NCI-H1436 (cell line): Measurements from ENCODE around the gene FOXK2.
"Not testable (repeated sequence)": the region's sequence is repeated elsewhere in the genome, so short reads cannot be mapped to it uniquely, and the experiment has no call there.

ENCODE experiments used
- DNase-seq: peaks from one replicate; lab custom pipeline; 2025; lab: John Stamatoyannopoulos, UW

FOXK2 gene

DNA sequence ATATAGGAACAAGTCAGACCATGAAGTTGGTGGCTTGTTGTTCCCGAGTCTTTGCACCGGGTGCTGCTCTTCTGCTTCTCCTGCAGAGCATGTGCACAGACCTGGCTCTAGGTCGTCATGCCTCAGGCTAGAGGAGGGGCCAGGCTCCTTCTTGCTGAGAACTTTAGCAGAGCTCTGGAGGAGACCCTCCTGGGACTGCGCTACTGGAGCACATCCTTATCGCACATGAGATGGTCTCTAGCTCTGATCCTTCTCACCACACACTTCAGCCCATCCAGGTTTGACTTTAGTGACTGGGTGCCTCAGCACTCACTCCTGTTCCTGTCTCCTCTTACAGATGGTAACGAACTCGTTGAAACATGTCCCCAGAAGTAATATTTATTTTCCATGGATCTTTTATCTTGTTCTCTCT is 14.9 kb downstream of the FOXK2 start:
- no peak for DNase-seq

- DNase-seq = no peak
Measured at GRCh38 chr17:82536512-82537201, 17.1 kb downstream of the FOXK2 start.

DNA sequence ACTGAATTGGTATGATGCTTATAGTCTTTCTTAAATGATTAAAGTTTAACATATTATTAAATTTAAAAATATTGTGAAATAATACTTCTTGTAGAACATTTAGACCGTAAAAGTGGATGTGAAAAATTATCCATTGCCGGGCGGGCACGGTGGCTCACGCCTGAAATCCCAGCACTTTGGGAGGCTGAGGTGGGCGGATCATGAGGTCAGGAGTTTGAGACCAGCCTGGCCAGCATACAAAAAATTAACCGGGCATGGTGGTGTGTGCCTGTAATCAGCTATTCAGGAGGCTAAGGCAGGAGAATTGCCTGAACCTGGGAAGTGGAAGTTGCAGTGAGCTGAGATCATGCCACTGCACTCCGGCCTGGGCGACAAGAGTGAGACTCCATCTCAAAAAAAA is 17.7 kb downstream of the FOXK2 start:
- DNase-seq = not testable (repeated sequence)

GRCh38 chr17:82539076-82539475 is 19.5 kb downstream of the FOXK2 start:
- not testable (repeated sequence) for DNase-seq

DNA sequence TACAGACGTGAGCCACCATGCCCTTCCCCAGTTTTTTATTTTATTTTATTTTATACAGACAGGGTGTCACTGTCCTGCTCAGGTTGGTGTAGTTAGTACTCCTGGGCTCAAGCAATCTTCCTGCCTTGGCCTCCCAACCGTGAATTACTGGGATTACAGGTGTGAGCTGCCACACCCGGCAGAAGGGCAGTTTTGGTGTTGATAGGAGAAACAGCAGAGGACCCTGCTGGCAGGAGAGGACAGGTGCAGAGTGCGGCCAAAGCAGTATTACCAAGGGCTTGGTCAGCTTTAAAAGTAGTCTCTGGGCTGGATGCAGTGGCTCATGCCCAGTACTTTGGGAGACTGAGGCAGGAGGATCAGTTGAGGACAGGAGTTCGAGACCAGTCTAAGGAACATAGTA is 22.9 kb downstream of the FOXK2 start:
- DNase-seq = no peak

DNA sequence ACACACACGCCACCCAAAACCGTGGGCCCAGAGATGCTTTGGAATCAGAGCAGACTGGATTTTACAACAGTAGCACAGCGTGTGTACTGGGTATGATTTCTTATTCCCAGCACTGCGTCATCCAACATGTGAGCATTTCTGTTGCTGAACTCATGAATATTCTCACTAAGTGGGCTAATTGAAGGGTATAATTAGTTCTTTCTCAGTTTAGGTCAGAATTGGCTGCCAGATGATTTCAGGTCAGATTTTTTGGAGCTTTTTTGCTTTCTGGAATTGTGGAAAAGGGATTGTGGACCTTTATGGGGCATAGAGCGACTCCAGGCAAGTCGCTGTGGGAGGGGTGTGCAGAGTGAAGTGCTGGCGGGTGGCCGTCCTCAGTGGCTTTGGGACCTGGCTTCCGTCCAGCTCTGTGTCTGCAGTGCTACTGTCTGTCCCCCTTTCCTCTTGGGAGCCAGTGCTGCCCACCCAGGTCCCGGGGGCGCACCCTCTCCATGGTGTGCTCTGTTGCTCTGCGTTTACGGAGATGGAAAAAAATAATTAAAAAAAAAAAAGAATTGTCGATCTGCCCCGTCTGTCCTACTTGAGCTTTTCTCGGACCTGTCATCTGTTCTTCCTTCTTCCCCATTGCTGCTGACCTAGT is 25.0 kb downstream of the FOXK2 start:
- DNase-seq = no peak

- no peak for DNase-seq
Measured at GRCh38 chr17:82545071-82545462, 25.5 kb downstream of the FOXK2 start.

DNA sequence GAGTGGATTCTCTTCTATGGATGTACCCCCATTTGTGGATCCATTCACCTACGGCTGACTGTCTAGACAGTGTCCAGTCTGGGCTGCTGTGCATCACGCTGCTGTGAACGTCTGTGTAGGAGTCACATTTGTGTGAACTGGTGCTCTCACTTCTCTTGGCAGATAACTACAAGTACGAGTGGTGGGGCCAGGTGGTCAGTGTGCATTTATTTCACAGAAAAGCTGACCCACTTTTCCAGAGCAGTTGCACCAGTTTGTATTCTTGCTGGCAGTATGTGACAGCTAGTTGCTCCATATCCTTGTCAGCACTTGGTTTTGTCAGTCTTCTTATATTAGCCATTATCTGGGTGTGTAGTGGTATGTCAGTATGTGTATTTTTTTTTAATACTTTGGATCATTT is 28.4 kb downstream of the FOXK2 start:
- DNase-seq = no peak

GRCh38 chr17:82548681-82549303 is 29.3 kb downstream of the FOXK2 start:
- no peak for DNase-seq

DNA sequence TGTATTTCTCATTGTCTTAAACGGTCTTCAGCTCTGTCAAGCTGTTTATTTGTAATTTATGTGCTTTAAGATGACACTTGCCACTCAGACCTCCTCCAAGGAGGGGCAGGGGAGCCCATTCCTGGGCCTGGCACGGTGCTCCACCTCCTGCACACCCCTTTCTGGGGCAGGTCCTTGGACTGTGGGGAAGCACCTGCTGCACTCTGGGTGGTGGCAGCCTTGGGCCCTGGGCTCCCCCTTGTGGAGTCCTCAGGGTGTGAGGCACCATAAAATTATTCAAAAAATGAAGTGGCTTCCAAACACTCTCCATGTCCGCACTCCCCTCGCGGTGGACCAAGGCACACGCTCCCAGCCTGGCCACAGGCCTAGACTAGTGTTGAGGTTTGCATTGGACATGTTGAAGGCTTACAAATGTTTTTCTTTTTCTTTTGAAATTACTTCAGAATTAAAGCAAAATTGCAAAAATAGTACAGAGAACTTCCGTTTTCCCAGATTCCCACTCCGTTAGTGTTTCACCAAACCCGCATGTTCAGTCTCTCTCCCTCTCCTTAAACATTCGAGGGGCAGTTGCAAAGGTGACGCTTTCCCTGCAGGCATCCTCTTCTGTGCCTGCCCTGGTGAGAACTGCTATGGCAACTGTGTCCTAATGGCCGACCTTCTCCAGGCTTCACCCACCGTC is 32.4 kb downstream of the FOXK2 start:
- DNase-seq = peak; percentile 73

DNA sequence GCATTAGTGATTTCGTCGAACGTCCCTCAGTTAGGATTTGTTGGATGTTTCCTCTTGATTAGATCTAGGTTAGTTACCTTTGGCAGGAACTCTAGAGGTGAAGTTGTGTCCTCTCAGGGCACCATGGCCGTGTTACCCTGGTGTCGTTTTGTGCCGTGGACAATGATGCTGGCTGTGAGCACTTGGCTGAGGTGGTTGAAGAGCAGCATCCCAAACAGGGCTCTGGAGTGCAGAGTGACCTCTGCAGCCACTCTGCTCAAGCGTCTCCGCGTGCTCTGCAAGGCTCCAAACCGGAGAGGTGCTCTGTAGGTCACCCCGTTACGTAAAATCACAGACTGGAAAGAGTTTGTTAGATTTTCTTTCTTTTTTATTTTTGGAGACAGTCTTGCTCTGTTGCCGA is 33.0 kb downstream of the FOXK2 start:
- no peak for DNase-seq

GRCh38 chr17:82553210-82553930 is 33.8 kb downstream of the FOXK2 start:
- no peak for DNase-seq

DNA sequence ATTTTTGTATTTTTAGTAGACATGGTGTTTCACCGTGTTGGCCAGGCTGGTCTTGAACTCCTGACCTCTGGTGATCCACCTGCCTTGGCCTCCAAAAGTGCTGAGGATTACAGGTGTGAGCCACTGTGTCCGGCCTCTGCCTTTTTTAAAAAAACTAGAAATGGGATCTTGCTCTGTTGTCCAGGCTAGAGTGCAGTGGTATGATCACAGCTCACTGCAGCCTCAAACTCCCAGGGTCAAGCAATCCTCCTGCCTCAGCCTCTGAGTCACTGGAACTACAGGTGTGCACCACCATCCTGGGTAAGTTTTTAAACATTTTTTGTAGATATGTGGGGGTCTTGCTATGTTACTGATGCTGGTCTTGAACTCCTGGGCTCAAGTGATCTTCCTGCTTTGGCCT is 38.0 kb downstream of the FOXK2 start:
- DNase-seq = not testable (repeated sequence)

GRCh38 chr17:82559566-82560251 is 40.2 kb downstream of the FOXK2 start:
- DNase-seq = peak; percentile 71

- no peak for DNase-seq
Measured at GRCh38 chr17:82560252-82560642, 40.7 kb downstream of the FOXK2 start.

GRCh38 chr17:82560802-82561428 is 41.4 kb downstream of the FOXK2 start:
- DNase-seq = no peak

- no peak for DNase-seq
Measured at GRCh38 chr17:82561429-82562035, 42.0 kb downstream of the FOXK2 start.

GRCh38 chr17:82562718-82563220 is 43.2 kb downstream of the FOXK2 start:
- DNase-seq = not testable (repeated sequence)

DNA sequence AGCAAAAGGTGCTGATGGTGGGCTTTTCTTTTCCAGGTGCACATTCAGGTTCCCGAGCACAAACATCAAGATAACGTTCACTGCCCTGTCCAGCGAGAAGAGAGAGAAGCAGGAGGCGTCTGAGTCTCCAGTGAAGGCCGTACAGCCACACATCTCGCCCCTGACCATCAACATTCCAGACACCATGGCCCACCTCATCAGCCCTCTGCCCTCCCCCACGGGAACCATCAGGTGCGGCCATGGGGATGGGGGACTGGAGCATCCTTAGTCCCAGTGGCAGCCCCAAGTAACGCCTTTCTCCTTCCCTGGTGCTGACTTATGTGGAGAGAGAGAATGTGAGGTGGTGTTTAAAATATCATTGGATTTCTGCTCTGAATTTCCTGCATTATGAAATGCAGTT is 43.8 kb downstream of the FOXK2 start:
- no peak for DNase-seq

DNA sequence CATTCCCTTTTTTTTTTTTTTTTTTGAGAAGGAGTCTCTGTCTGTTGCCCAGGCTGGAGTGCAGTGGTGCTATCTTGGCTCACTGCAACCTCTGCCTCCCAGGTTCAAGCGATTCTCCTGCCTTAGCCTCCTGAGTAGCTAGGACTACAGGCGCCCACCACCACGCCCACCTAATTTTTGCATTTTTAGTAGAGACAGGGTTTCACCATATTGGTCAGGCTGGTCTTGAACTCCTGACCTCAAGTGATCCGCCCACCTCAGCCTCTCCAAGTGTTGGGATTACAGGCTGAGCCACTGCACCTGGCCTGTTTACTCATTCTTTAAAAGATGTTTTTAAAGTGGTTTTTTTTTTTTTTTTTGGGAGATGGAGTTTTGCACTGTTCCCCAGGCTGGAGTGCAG is 44.2 kb downstream of the FOXK2 start:
- DNase-seq = not testable (repeated sequence)
